HG03521 (cell line): Measurements from ENCODE around the gene ALAD.
A peak's percentile ranks its signal among the peaks of the same experiment; 100 is the strongest.
"Not testable (repeated sequence)": the region's sequence is repeated elsewhere in the genome, so short reads cannot be mapped to it uniquely, and the experiment has no call there.

Experiments used
- ATAC-seq: cut with Tn5 transposase; IDR thresholded peaks from one replicate; pipeline ENCODE4 v1.9.1; 2021; ENCODE audit warnings: mild to moderate bottlenecking, moderate library complexity; ENCODE audit not compliant: unreplicated experiment

ALAD gene

GRCh38 chr9:113401027-113401792 is at the start of gene ALAD:
TSS of gene ALAD (minus strand) at chr9:113401284. CDS start at chr9:113393559, 7,725 bp downstream.
- ATAC-seq, result peak; percentile 99

- ATAC-seq, result no peak
Measured at GRCh38 chr9:113449376-113449775, 48.3 kb upstream of the ALAD start.

- no peak for ATAC-seq
Measured at GRCh38 chr9:113446323-113446740, 45.2 kb upstream of the ALAD start.

GRCh38 chr9:113444736-113445135 is 43.7 kb upstream of the ALAD start:
- ATAC-seq, result no peak

- ATAC-seq, result not testable (repeated sequence)
Measured at GRCh38 chr9:113437716-113438115, 36.6 kb upstream of the ALAD start.

- no peak for ATAC-seq
Measured at GRCh38 chr9:113436728-113437515, 35.8 kb upstream of the ALAD start.

GRCh38 chr9:113431191-113431590 is 30.1 kb upstream of the ALAD start:
- no peak for ATAC-seq

- ATAC-seq, result no peak
Measured at GRCh38 chr9:113428062-113428615, 27.1 kb upstream of the ALAD start.

- no peak for ATAC-seq
Measured at GRCh38 chr9:113427629-113428028, 26.5 kb upstream of the ALAD start.

GRCh38 chr9:113426701-113427100 is 25.6 kb upstream of the ALAD start:
- no peak for ATAC-seq

- no peak for ATAC-seq
Measured at GRCh38 chr9:113425072-113425471, 24.0 kb upstream of the ALAD start.

- no peak for ATAC-seq
Measured at GRCh38 chr9:113421726-113422125, 20.6 kb upstream of the ALAD start.

- ATAC-seq, result no peak
Measured at GRCh38 chr9:113417370-113417769, 16.3 kb upstream of the ALAD start.

- ATAC-seq, result peak; percentile 93
Measured at GRCh38 chr9:113416149-113416721, 15.2 kb upstream of the ALAD start.

- ATAC-seq, result peak; percentile 91
Measured at GRCh38 chr9:113410207-113410864, 9.3 kb upstream of the ALAD start, which contains the start of the genes C9orf43 and POLE3. TSS of gene C9orf43 (plus strand) at chr9:113410747. CDS start at chr9:113413494, 2,747 bp downstream. TSS of gene POLE3 (minus strand) at chr9:113410675. CDS start at chr9:113410293, 382 bp downstream.

GRCh38 chr9:113409883-113410206 is 8.8 kb upstream of the ALAD start:
- no peak for ATAC-seq

GRCh38 chr9:113409481-113409880 is 8.4 kb upstream of the ALAD start:
- no peak for ATAC-seq

- ATAC-seq, result peak; percentile 21
Measured at GRCh38 chr9:113406873-113407511, 5.9 kb upstream of the ALAD start.

GRCh38 chr9:113406353-113406752 is 5.3 kb upstream of the ALAD start:
- ATAC-seq, result not testable (repeated sequence)

GRCh38 chr9:113403646-113404045 is 2.6 kb upstream of the ALAD start:
- no peak for ATAC-seq
